SK-N-SH treated with all-trans-retinoic acid at 6 μM for 48 hours (cell line): ENCODE measurements around the gene TBXT.

ENCODE experiments used
- ATAC-seq: fragments of 200-7000 bp; cut with Tn5 transposase; 3 replicates; pipeline ENCODE4 v1.9.1; 2020; ENCODE audit warnings: mild to moderate bottlenecking, moderate library complexity
- ARNTL ChIP-seq: fragments of 450-650 bp; formaldehyde crosslinking; IDR thresholded peaks from 2 replicates; pipeline ENCODE4 v1.5.0; 2020; ENCODE audit warnings: low read depth, mild to moderate bottlenecking, moderate library complexity, borderline replicate concordance
- BACH2 ChIP-seq: fragments of 250-450 bp; sonication (Bioruptor Pico); IDR thresholded peaks from 2 replicates; pipeline ENCODE4 v1.9.0; 2021; ENCODE audit warnings: mild to moderate bottlenecking, borderline replicate concordance
- CREB5 ChIP-seq: fragments of 250-450 bp; sonication (Bioruptor Pico); IDR thresholded peaks from 2 replicates; pipeline ENCODE4 v1.5.1; 2020; ENCODE audit warnings: low read depth, mild to moderate bottlenecking, moderate library complexity
- CSDC2 ChIP-seq: fragments of 250-450 bp; sonication (Bioruptor Pico); IDR thresholded peaks from 2 replicates; pipeline ENCODE4 v1.5.0; 2020; ENCODE audit warnings: mild to moderate bottlenecking, moderate library complexity
- CSRNP3 ChIP-seq: fragments of 250-450 bp; sonication (Bioruptor Pico); IDR thresholded peaks from 2 replicates; pipeline ENCODE4 v1.5.1; 2021; ENCODE audit warnings: mild to moderate bottlenecking, moderate library complexity
- ESRRG ChIP-seq: fragments of 250-450 bp; sonication (Bioruptor Pico); IDR thresholded peaks from 2 replicates; pipeline ENCODE4 v1.6.1; 2021; ENCODE audit warnings: mild to moderate bottlenecking
- GLIS3 ChIP-seq: fragments of 250-450 bp; sonication (Bioruptor Pico); IDR thresholded peaks from 2 replicates; pipeline ENCODE4 v1.5.0; 2020; ENCODE audit warnings: mild to moderate bottlenecking, moderate library complexity
- ISL1 ChIP-seq: fragments of 250-450 bp; sonication (Bioruptor Pico); IDR thresholded peaks from 2 replicates; pipeline ENCODE4 v2.1.2; 2022; ENCODE audit warnings: mild to moderate bottlenecking, moderate library complexity
- OSR1 ChIP-seq: fragments of 250-450 bp; sonication (Bioruptor Pico); IDR thresholded peaks from 2 replicates; pipeline ENCODE4 v1.8.0; 2022; ENCODE audit warnings: moderate library complexity, mild to moderate bottlenecking, inconsistent platforms
- POU6F1 ChIP-seq: fragments of 250-450 bp; sonication (Bioruptor Pico); IDR thresholded peaks from 2 replicates; pipeline ENCODE4 v1.8.0; 2021; ENCODE audit warnings: low read depth, mild to moderate bottlenecking, moderate library complexity, borderline replicate concordance
- RARB ChIP-seq: fragments of 250-450 bp; sonication (Bioruptor Pico); IDR thresholded peaks from 2 replicates; pipeline ENCODE4 v1.8.0; 2021; ENCODE audit warnings: mild to moderate bottlenecking, moderate library complexity
- SNAI2 ChIP-seq: fragments of 250-450 bp; sonication (Bioruptor Pico); IDR thresholded peaks from 2 replicates; pipeline ENCODE4 v1.5.0; 2020; ENCODE audit warnings: mild to moderate bottlenecking, moderate library complexity
- TCF4 ChIP-seq: fragments of 250-450 bp; sonication (Bioruptor Pico); IDR thresholded peaks from 2 replicates; pipeline ENCODE4 v1.8.0; 2021; ENCODE audit warnings: mild to moderate bottlenecking, moderate library complexity, borderline replicate concordance
- TOX ChIP-seq: fragments of 250-450 bp; sonication (Bioruptor Pico); IDR thresholded peaks from 2 replicates; pipeline ENCODE4 v1.8.0; 2021; ENCODE audit warnings: mild to moderate bottlenecking, moderate library complexity, borderline replicate concordance
- TSHZ2 ChIP-seq: fragments of 250-450 bp; sonication (Bioruptor Pico); IDR thresholded peaks from 2 replicates; pipeline ENCODE4 v1.5.0; 2020; ENCODE audit warnings: mild to moderate bottlenecking, moderate library complexity
- ZC3H10 ChIP-seq: fragments of 250-450 bp; sonication (Bioruptor Pico); IDR thresholded peaks from 2 replicates; pipeline ENCODE4 v1.5.1; 2021; ENCODE audit warnings: mild to moderate bottlenecking, moderate library complexity
- ZFP3 ChIP-seq: fragments of 250-450 bp; sonication (Bioruptor Pico); IDR thresholded peaks from 2 replicates; pipeline ENCODE4 v1.5.0; 2020; ENCODE audit warnings: mild to moderate bottlenecking, moderate library complexity
- ZFP30 ChIP-seq: fragments of 450-650 bp; formaldehyde crosslinking; IDR thresholded peaks from 2 replicates; pipeline ENCODE4 v1.5.0; 2022; ENCODE audit warnings: mild to moderate bottlenecking, moderate library complexity
- ZNF565 ChIP-seq: fragments of 450-650 bp; formaldehyde crosslinking; conservative IDR thresholded peaks from 2 replicates; pipeline ENCODE4 v1.5.0; 2020; ENCODE audit warnings: low read depth, mild to moderate bottlenecking, moderate library complexity
- ZNF70 ChIP-seq: fragments of 450-650 bp; formaldehyde crosslinking; IDR thresholded peaks from 2 replicates; pipeline ENCODE4 v1.5.0; 2020; ENCODE audit warnings: mild to moderate bottlenecking, moderate library complexity
- ZNF8 ChIP-seq: fragments of 450-650 bp; formaldehyde crosslinking; IDR thresholded peaks from 2 replicates; pipeline ENCODE4 v1.5.0; 2020; ENCODE audit warnings: mild to moderate bottlenecking, moderate library complexity

Gene TBXT

GRCh38 chr6:166206066-166206465 is 38.4 kb upstream of the TBXT start:
- no peak for TF ChIP-seq TCF4 (CRISPR knock-in tag)
- TF ChIP-seq POU6F1 (CRISPR knock-in tag) = no peak
- TF ChIP-seq ISL1 (CRISPR knock-in tag) = no peak
- no peak for TF ChIP-seq ZFP30
- no peak for TF ChIP-seq ZFP3 (CRISPR knock-in tag)
- TF ChIP-seq ESRRG = no peak
- no peak for TF ChIP-seq GLIS3
- TF ChIP-seq BACH2 (CRISPR knock-in tag) = no peak
- TF ChIP-seq ZNF8 (CRISPR knock-in tag) = no peak
- no peak for TF ChIP-seq OSR1 (CRISPR knock-in tag)
- TF ChIP-seq, all 23 proteins: peak for 0
- no peak for ATAC-seq

GRCh38 chr6:166204852-166205650 is 37.4 kb upstream of the TBXT start:
- TF ChIP-seq TCF4 (CRISPR knock-in tag) (no peak), CSRNP3 (CRISPR knock-in tag) (no peak), POU6F1 (CRISPR knock-in tag) (no peak), OSR1 (CRISPR knock-in tag) (no peak), ZFP30 (no peak), GLIS3 (no peak), BACH2 (CRISPR knock-in tag) (no peak), TOX (CRISPR knock-in tag) (no peak), ARNTL (CRISPR knock-in tag) (no peak), CREB5 (no peak), RARB (CRISPR knock-in tag) (no peak), CSDC2 (CRISPR knock-in tag) (no peak), ZNF565 (CRISPR knock-in tag) (no peak), ZNF70 (CRISPR knock-in tag) (no peak), SNAI2 (CRISPR knock-in tag) (no peak), TSHZ2 (CRISPR knock-in tag) (no peak), ZC3H10 (CRISPR knock-in tag) (no peak), ESRRG (no peak), ISL1 (CRISPR knock-in tag) (no peak)
- ATAC-seq = no peak
